ENCODE results near the gene SPATS2L.

SPATS2L gene

DNA sequence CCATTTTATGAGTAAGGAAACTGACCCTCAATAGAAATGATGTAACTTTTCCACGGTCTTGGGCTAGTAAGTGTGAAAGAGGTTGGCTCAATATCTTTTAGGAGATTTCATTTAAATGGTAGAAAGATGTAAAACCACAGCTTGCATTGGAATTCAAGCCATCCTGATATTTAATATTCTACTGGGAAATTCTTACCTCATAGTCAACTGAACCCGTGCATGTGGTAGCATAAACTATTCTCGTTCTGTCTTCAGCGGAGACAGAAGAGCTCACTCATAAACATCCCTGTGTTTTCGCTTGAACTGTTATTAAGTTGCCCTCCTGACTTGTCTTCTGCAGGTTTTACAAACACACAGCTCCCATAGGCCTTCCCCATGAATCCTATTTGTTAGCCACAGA, 8.5 kb upstream of the SPATS2L start:
- no peak for DNase-seq

DNA sequence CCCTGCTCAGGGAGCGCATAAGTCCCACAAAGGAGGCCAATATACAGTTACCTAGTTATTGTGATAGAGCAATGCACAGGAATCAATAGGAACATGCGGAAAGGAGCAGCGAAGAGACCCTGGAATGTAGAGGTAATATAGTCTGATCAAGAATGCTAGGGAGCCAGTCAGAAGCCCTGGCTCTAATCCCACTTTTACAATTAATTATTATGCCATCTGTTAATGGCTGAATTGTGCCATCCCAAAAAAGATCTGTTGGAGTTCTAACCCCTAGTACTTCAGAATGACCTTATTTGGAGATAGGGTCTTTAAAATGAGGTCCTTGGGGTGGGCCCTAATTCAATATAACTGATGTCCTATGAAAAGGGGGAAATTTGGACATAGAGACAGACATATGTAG, 7.7 kb upstream of the SPATS2L start:
- DNase-seq, result no peak

DNA sequence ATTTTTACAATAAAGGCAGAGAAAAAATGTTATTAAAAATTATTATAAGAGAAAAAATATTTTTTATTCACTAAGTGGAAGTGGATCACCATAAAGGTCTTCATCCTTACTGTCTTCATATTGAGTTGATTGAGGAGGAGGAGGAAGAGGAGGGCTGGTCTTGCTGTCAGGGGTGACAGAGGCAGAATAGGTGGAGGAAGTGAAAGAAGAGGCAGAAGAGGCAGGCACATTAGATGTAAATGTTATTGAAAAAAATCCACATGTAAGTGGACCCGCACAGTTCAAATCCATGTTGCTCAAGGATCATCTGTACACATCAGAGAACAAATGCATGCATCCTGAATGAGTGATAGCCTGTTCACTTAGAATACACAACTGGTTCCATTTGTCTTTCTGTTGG, 6.4 kb upstream of the SPATS2L start:
- DNase-seq, result no peak

DNA sequence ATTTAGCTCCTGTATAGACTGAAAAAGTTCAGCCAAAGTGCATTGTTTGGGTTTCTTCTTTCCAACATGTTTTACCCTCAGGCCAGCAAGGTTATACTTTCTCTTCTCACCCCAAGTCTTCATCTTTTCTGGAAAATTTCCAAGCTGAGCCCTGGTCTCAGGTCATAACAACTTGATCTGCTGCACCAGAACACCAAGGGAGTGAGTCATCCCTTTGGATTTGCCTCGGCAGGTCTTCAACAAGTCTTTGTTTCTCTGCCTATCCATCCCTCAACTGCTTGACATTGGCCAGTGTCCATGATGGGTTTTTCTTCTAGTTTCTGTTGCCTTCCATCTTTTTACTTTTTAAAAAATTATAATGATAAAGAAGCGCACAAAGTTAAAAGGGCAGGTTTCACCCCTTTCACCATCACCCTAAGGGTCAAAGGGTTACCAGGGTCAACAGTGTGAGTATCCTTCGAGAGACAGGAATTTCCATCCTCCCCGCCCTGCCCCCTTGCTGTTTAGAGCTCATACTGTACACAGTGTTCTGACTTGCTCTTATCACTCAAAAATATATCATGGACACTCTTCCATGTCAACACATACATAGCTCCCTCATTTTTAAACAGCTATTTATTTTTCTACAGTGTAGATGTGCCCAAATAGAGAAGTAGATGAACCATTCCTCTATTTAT, 5.7 kb upstream of the SPATS2L start:
- DNase-seq, result no peak

DNA sequence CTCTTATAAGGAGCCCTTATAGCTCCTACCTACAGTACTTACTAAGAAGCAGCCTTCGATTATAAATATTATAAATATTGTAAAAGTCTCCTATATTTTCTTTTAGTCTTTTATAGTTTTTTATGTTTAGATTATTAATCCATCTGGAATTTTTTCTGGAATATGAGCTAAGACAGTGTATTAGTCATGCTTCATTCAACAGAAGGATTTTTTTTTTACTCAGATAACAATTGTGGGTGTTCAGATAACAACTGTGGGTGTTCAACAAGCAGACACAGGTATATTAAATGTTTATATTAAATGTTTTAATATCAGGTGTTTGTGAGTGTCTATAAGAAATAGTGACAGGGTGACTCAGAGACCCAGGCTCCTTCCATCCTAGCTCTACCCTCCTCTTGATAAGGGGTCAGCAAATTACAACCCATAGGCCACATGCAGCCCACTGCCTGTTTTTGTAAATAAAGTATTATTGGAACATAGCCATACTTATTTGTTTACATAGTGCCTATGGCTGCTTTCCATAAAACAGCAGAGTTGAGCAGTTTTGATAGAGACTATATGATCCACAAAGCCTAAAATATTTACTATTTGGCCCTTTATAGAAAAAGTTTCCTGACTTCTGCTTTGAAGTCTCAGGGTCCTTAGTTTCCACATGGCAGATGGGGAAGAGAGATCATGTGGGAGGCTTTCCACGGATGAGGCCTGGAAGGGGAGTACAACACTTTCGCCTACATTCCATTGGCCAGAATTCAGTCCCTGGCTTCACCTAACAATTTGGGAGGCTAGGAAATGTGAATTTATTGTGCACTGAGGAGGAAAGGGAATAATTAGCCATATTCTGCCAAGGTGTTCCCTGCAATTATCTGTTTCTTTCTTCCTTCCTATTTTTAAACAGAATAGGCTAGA, 4.3 kb upstream of the SPATS2L start:
- DNase-seq, result no peak

DNA sequence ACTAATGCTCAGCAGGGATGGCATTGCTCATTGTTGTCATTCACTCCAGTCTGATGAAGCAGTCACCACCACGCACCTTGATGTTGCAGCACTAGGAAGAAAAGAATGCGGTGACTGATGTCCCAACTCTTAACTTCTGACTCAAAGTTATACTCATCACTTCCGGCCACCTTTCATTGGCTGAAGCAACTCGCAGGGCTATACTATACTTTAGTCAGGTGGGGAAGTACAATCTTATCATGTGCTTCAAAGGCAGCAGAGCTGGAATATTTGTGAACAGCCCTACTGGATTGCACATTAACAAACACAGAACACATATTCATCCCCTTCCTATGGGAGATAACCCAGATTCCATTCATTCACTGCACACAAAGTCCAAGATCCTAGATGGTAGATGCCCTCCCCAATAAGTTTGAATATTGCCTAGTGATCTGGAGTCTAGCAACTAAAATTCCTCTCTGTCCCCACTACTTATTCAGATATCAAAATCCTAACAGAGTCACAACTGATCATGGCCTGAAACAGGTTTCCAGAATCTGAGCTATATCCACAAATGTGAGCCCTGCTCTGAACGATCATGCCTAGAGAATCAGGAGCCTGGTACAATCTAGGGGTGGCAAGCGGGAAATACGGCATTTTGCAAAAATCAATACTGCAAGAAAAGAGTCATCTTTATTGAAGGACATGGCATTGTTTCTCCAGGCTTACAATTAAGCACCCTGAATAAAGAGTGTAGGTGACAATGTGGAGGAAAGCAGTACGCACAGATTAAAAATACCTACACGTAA, 3.4 kb upstream of the SPATS2L start:
- no peak for DNase-seq

DNA sequence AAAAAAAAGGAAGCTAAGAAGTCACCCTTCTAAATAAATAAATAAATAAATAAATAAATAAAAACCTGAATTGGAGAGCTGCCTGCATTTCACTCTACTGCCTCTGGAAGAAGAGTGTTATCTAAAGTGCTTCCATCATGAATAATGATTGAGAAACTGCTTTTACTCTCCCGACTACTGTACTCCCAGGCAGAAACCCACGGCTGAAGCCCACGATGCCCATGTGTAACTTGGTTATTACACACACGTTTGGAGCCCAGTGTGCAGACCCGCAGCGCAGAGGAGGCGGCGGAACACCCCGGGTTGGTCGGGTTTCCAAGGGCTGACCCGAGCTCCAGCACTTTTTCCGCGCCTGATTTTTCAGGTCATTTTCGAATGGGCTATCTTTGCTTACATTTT, 697 bp upstream of the SPATS2L start:
- no peak for DNase-seq

DNA sequence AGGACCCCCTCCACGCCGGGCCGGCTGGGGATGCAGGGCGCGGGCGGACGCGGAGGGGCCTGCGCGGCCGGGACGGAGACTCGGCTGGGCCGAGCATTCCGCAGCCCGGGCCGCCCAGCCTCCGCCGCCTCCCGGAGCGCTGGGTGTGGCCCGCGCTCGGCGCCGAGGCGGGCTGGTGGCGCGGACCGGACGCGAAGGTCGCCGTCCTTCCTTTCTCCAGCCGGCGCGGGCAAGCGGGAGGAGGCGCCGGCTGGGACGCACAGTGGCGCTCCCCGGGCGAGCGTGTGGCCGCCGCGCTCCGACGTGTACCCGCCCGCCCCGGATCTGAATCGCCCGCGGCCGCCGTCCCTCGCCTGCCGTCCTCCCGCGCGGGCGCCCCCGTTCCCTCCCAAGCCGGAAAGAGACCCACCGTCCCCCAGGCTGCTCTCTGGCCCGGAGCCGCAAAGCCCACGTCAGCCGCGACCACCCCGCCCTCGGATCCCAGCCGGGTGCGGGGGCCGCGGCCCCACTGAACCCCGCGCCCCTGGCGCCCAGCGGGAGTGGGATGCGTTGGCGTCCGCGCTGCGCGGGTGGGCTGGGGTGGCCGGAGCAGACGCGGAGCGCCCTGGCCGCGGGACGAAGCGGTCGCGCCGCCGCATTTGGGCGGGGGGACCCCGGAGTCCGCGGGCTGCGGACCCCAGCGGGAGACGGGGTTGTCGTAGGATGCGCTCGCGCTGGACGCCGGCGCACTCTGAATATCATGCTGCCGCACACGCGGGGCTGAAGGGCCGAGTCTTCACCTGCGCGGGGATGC, 634 bp downstream of the SPATS2L start:
- DNase-seq, result peak in 1 of 4 experiments; percentile 16

DNA sequence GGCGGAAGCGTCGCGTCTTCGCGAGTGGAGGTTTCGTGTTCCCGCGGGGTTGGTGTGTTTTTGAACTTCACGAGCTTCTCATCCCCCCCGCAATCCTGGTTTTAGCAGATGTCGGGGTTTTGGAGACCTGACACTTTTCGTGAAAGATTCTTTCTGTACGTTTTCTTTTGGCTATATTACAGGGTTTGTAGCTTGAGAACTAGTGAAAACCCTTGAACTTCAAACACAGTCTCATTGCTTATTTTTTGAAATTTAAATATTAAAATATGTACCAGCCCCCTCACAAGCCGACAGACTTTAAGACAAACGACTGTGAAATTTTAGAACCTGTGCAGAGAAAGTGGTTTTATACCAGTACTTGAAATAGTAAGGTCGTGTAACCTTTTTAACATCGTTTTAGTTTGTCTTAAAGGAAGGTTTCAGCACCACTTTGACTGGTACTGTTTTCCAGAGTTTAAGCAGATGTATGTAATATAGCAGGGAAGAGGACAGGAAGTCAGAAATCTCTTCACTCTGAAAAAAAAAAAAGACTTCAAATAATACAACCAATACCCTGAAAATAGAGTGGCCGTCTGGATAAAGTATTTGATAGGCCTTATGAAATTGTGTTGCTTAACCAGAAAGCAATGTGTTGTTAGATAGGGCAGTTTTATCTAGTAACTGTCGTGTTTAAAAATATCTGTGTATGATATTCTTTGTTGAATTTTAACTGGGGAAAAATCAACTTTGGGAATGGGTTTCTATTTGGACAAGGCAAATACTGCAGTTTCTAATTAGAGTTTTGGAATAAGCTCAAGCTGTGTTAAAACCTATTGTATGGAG, 1.4 kb downstream of the SPATS2L start:
- no peak for DNase-seq

DNA sequence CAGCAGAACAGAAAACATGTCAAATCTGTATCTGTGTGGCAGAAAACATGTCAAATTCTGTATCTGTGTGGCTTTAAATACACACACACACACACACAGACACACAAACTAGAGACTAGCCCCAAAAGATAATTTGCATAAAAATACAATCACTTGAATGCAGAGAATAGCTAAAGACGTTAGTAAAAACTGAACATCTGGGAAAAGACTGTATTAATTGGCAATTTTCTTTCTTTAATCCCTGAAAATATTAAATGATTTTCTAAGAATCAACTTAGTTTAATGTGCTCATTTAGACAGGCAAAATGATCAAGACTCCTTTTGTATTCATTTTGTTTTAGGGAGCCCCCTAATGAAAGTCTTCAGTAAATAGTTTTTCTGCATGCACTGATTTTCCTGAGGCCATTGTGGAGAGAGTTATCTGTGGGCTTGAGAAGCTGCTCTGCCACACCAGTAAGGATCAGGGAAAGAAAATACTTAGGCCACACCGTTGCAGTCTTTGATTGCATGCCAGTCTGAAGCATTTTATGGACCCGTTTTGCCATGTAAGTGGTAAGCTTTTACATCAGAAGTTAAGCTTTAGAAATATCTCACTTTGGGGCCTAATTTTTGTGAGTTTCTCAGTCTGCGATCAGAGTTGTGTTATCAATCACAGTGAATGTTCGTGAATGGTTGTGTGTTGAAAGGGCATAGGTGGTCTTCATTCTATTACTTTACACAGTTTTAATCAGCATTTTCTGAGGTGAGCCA, 2.2 kb downstream of the SPATS2L start:
- DNase-seq, result no peak

DNA sequence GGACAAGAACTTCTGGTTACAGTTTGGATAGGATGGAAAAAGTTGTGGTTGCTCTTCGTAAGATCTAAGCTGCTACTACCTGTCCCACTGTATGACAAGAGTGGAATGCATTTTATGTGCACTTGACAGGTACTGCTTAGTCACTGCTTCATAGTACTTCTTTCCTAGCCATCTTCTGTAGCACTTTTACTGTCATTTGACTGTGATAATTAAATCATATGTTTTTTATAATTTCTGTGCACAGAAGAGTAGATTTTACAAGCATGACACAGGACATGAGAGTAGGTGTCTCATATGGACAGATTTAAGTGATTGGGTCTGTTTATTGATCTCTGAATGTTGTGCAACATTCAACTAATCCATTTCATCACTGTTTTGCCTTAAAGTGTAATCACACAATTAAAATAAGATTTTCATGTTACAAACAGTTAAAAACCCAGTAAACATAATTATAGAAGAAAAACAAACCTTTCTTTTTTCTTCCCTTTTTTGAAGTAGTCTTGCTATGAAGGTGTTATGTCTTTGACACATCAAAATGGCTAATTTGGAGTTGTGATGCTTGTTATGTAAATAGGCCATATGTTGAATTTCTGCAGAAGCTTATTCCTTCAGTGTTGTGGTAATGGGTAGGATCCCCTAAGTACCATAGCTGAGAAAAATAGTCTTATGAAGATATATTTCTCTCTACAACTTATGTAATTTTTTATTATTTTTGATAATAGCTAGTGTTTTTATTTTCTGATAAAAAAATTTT, 3.0 kb downstream of the SPATS2L start:
- DNase-seq, result no peak

DNA sequence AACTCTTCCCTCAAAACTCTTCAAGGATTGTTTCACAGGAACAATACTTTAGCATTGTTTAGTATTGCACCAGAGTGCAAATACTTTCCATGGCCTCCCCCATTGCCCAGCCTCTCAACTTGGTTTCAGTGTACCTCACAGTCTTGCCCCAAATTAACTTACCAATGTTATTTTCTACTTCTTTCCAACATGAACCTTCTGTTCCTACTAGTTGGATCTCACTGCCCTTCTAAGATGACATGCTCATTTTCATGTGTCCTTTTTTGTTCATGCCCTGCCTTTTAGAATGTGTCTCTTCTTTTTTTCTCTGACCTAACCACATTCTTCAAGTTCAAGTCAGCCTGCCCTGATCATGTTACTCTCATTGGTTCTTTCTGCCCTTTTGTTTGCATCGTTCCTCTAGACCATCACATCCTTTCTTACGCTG, 4.1 kb downstream of the SPATS2L start:
- DNase-seq, result no peak

DNA sequence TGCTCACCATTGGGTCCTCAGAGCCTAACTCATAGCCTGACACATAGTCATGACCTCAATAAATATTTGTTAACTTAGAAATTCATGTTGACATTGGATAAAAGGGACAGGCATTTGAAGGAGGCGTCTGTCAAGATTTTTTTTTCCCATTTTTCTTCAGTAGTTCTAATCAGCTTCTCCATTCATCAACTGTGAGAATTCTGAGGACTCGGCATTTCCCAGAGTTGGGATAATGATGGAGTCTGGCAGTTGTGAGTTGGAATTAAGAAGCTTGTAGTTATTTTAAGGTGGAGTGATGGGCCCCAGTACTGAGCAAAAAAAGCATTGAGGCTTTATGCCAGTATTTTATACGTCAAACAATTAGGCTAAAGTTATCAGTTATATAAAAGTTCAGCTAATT, 4.6 kb downstream of the SPATS2L start:
- no peak for DNase-seq

DNA sequence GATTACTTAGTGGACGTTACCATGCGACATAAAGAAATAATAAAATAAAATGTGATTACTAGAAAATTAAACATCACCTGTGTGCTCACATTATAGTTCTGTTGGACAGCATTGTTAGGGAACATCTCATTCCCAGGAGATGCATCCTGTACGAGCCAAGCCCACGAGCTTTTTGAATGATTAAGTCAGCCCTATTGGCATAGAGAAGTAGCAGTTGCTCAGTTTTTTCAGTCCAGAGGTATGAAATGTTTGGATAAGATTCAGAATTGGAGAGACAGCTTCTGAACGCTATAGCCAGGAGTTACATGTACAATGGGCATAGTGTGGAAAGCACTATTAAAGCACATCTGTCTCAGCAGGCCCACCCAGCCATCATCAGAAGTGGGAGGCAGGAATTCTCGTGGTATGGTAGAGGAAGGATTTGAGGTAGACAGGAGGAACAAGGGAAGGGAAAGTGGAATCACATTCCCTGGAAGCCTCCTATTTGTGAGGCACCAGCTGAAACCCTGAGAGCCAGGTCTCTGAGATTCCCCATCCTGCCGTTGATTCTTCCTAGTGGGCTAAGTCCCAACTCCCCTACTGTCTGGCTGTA, 8.6 kb downstream of the SPATS2L start:
- DNase-seq, result no peak

DNA sequence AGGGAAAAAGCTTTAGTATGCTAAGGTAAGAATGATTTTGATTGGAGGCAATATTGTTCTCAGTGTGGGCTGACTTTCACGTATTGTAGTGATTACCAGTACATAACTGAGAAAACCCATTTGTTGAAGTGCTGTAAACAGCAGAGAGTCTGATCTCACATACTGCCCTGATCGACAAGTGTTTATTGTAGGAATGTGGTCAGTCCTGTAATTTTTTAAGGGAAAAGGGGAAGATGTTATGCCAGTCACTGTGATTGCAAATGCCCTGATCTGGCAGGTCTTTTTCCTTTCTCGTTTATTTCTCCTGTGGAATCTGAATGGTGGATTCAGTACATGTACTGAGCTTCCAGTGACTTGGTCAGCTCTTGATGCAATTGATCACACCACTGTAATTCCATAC, 11.5 kb downstream of the SPATS2L start:
- DNase-seq, result no peak

DNA sequence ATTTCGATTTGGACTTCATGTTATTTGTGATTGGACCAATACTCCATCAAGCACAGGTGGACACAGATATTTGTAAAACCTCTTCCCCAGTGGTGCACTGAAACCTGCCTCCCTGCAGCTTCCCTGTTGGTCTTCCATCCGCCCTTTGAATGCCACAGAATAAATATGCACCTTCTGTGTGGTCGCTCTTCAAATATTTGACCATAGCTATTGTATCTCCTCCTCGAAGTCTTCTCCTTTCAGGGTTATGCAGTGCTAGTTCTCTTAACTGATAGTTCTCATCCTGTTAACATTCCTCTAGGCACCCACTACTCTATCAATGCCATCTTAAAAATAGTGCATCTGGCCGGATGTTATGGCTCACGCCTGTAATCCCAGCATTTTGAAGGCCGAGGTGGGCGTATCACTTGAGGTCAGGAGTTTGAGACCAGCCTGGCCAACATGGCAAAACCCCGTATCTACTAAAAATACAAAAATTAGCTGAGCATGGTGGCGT, 12.5 kb downstream of the SPATS2L start:
- no peak for DNase-seq

DNA sequence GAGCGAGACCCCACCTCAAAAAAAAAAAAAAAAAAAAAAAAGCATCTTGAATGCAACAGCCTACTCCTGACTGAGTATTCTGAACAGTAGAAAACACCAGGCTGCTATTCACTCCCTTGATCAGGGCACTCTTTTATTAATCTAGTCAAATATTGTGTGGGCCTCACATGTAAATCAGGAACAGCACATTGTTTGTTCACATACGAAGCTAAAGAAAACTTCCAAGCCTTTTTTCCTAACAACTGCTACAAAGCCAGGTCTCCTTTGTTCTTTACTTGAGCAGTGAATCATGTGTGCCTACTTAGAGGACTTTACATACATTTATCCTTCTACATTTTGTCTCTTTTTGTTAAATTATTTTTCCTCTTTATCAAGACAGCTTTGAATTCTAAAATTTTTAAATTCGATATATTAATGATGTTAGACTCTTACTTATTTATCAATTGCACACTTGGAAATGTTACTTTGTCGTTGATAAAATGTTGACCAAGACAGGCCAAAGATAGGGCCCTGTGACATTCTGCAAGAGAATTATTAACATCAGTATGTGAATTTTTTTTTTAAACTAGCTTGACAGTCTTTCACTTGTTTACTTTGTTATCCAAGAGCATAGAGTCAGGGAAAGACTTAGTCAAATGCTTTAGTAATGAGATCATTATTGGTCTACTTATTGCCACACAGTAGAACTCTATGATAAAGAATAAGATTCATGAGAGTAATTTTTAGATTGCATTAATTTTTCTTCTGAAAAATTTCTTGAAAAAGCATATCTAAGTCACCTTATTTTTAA, 13.2 kb downstream of the SPATS2L start:
- no peak for DNase-seq

DNA sequence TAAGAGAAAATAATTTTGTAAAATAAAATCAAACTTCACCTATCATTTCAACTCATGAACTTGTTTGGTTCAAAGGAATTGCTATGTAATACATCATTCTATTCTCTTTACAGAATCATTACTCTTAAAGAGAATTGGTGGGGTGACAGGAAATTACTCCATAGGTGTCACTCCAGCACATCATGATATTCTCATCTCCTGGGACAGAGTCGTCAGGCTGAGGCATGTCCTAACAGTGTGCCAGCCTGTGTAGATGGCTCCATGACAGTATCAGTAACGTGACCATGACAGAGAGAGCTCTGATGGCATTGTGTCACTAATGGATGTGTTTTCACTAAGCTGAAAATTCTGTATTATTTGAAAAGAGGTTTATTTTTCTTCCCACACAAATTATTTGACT, 13.9 kb downstream of the SPATS2L start:
- no peak for DNase-seq

DNA sequence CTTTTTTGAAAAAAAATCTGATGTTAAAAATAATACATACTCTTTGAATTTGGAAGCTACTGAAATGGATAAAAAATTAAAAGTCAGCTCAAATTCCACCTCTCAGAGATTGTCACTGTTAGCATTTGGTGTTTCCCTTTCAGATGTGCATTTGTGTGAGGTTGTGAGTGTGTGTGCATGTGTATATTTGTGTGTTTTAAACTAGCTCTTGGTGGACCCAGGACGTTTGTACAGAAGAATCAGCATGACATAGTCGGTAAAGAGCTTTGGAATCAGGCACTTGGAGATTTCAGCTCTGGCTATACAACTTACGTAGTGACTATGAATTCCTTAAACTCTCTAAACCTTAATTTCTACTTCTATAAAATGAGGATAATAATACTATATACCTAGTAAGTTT, 14.5 kb downstream of the SPATS2L start:
- DNase-seq, result no peak

All from activated naive CD4-positive, alpha-beta T cell (primary cell).